OCI-LY7 (cell line): ENCODE data around the gene NOP9.

ENCODE experiments used
- CTCF ChIP-seq: fragments of 200-600 bp; sonication (generic); conservative IDR thresholded peaks from 2 replicates; pipeline ENCODE4 v1.5.1; 2014; ENCODE audit warnings: mild to moderate bottlenecking, antibody characterized with exemption, low read length, moderate library complexity, mixed read lengths
- EZH2phosphoT487 ChIP-seq: fragments of 200-600 bp; sonication (generic); IDR thresholded peaks from 2 replicates; pipeline ENCODE4 v1.6.1; 2018; ENCODE audit warnings: low read depth, borderline replicate concordance, mild to moderate bottlenecking, mixed run types, antibody characterized with exemption, low read length, moderate library complexity, mixed read lengths

- TF ChIP-seq CTCF = no peak
- no peak for TF ChIP-seq EZH2phosphoT487
These were observed 14.3 kb upstream of the NOP9 start for GRCh38 chr14:24285351-24285750.
